Nucleus accumbens (tissue), 56 donors: ENCODE measurements around the gene TNS3.

Experiments
- DNase-seq, 56 donors: peaks; one replicate each; lab custom pipeline; 2025; lab: John Stamatoyannopoulos, UW

The TNS3 gene

DNA sequence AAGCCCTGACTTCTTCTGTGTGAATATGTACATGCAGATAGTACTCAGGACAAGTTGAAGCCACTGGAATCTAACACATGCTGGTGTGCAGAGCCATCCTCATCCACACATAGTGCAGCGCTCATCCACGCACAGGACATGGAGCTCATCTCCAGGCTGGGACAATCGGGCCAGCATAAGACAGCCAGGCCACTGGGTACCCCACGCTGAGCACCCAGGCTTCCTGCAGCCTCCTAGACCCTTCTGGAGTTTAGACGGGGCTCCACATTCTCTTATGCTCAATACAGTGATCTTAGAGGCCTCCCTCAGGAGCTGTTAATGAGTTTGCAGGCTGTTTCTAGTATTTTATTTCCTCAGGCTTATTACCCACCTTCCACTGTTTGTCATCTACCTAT is 238.9 kb downstream of the TNS3 start:
- DNase-seq, result no peak

DNA sequence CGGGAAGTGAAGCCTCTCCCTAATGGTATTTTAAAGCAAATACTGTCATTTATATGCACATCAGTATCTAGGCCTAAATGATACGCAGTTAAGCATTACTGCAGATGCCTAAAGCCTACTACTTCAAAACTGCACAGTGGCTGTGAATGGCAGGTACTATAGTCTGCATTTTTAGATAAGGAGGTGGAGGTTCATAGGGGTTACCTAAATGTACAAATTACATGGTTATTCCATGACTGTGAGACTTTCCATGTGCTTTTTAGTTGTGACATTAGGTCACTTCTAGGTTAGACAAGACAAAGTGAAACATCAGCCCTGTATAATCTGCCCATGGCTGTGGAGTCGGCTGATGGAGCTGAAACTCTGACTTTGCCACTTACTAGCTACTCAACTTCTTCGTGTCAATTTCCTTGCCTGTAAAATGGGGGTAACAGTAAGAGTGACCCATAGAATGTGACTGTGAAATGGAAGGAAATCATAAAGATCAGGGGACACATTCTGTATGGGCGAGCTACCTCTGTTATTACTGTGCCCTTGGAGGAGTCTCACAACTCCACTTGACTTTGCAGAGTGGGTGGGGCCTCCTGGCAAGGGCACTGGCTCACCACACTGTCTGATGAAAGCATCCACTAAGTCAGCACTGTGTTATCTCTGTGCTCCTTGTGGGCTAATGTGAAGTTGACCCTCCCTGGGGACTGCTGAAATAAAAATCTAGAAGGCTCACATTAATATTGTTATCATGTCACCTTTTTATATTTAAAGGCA is 239.4 kb downstream of the TNS3 start:
- no peak for DNase-seq

DNA sequence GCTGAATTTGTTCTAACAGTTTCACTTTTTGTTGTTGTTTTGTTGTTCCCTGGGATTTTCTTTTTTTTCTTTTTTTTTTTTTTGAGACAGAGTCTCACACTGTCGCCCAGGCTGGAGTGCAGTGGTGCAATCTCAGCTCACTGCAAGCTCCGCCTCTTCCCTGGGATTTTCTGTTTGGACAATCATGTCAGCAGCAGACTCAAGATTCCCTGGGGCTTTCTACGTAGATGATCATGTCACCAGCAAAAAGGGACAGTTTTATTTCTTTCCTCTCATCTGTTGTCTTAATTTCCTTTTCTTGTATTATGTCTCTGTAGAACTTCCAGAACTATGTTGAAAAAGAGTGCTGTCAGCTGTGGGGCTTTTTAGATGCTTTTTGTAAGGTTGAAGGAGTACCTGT is 241.4 kb downstream of the TNS3 start:
- DNase-seq, result no peak

DNA sequence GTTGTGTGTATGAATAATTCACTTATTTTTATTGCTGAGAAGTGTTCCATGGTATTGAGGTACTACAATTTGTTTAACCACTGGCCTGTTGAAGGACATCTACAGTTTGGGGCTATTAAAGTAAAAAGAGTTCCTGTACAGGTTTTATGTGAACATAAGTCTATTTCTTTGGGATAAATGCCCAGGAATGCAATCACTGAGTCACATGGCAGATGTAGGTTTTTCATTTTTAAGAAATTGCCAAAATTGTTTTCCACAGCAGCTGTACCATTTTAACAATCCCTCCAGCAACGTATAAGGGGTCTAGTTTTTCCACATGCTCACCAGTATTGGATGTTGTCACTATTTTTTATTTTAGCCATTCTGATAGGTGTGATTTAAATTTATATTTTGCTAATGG is 243.9 kb downstream of the TNS3 start:
- no peak for DNase-seq

DNA sequence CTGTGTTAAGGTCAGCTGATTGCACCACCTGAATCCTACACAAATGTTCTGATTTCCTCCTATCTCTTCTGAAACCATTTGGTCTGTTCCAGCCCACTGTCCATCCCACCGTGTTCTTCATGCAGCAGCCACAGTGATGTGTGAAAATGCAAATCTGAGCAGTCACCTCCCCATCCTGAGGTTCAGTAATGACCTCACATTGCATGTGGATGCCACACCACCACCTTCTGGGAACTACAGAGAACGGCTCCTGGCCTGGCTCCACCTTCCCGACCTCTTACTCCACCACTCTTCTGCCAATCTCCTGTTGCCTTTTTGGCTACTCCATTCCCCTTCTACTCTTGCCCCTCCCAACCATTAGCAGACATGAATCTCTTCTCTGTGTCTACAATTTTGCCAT is 244.4 kb downstream of the TNS3 start:
- DNase-seq, result no peak

DNA sequence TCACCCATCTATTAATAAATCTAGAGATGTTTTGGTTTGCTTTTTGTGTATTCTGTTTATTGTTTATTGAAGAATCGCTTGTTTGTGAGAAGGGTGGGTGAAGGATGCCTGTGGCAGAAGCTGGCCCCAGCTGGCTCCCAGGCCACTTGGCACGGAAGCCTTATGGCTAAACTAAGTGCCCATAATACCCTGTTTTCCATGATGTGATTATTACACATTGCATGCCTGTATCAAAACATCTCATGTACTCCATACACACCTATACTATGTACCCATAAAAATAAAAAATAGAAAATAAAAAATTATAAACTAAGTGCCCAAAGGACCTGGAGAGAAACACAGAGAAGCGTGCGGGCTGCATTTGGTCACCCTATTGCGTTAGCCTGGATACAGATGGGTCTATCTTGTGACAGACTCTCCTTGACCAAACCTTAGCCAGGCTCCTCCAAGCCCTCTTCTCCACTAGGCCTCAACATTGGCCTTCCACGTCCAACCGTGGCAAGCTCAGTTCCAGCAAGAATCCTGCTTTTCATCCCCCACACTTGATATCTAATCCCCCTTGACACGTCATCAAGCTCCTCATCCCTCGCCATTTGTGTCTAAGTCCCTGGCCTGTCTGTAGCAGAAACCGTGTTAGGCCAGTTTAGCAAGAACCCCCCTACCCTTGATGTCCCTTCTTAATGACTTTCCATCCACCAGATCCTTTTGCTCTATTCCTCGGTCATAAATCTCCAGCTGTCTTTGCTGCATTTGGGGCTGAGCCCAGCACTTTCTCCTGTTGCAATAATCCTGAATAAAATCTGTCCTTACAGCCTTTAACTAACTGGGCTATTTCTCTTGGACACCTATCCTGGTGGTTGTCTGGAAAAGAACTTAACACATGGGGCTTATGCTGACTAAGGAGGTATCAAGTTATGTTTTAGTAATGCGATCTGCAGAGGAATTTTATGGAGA is 245.2 kb downstream of the TNS3 start:
- DNase-seq, result peak in 2 of 56 donors; percentile 45 to 53

DNA sequence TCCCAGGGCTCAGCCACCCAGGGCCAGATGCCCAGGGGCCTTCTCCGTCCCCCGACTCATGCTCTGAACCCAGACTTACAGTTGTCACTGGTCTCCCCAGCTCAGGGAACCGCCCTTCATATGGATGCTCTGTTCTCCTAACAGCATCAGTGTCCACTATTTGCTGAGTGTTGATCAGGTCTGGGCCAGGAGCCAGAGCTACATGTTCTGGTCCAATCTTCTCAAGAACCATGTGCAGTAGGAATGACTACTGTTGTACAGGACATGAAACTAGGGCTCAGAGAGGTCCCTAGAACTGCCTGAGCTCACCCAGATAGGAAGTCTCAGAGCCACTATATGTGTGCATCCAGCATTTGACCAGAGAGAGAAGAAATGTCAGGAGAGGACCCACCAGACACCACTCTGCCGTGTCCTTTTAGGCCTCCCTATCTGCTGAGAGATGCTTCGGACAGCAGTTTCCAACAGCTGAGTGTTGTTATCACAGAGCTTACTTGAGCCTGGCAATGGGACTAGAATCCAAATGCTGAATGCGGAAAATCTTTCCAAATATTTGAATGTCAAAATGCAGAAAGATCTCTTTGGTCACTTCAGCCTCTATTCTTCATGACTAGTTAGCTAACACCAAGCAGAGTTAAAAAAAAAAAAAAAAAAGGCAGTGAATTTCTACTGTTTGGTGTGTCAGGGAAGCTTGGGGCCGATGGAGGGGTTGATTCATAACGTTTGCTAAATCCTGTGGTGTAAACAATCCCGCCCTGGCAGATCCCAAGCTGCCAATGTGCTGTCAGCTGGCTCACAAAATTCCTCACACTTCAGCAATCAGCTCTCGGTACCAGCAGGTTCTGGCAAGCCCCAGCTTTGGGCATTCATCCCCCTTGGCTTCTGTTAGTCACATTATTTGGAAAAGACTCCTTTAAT is 246.1 kb downstream of the TNS3 start:
- DNase-seq, result peak in 29 of 56 donors; percentile 6 to 72 (median 30)

DNA sequence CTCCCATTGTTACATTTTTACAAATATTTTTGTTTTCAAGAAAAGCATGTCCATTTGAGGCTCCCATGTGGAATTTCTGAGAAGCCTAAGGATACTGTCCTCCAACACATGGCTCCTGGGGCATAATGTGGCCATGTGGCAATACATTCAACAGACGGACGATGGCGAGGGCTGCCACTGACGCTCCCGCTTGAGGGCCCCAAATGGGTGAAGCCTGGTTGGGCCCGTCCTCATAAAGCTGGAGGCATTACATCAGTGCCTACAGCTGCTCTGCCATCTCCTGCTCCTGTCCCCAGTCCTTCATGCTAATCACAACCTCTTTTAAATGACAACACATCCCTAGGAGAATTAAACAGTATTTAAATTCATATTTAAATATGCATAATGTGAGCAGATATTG is 246.8 kb downstream of the TNS3 start:
- DNase-seq, result no peak

DNA sequence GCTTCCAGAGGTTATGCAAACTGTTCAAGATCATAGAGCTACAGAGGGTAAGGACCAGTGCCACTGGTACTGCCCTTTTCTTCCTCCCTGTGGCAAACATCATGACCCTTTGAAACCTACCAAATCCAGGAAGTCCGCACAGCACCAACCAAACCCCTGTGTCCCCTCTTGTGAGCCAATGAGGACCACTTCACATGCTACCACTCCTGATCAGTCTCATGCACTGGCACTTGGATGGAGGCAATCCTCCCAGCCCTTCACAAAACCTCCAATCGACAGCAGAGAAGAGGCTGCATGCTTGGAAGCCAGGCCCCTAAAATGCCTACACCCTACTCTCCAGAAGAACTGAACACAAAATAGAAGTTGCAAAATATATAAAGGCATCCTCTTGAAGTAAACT is 248.0 kb downstream of the TNS3 start:
- no peak for DNase-seq

DNA sequence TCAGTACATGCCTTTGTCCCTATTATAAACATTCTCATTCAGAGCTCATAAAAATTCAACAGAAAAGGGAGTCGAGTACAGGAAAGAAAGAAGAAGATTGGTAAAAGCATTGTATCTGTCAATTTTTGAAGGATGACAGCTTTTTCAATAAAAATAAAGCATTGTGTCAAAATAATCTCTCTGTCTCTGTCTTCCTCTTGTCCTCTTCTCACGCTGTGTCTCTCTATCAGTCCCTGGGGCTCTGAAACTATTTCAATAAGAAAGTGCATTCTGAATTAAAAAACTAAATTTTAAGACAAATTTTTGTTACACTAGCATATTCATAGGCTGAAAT is 248.4 kb downstream of the TNS3 start:
- no peak for DNase-seq

DNA sequence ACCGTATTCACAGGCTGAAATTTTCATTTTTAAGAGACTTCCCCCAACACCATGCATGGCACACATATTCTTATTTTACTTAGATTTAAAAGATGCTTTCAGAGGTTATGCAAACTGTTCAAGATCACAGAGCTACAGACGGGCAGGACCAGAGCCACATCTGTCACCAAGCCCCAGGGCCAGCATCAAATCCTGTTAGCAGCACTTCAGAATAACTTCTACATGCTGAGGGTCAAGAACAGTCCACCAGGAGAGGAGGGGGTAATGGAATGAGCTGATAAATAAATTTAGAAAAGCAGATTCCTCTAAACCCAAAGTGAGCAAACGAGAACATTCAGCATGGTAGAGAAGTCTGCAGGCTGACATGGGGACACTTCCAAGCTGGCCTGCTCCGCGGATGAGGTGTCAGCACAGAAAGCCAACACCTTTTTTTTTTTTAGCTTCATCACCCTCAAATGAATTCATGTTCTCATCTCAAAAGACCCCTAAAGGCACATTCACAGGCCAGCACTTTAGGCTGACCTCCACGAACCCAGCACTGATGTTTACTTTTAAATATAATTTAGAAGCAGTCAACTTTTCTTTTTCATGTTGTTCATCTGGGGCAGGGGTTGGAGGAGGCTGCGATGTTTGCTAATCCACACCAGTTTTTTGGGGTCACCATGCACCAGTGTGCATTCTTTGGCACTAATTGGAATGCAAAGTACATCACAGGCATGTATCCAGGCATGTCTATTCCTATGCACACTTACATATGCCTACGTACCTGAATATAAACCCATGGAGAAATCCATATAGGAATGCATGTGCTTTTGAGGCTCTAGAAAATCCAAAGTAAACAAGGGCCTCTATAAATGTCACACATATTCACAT is 249.0 kb downstream of the TNS3 start:
- DNase-seq, result no peak

DNA sequence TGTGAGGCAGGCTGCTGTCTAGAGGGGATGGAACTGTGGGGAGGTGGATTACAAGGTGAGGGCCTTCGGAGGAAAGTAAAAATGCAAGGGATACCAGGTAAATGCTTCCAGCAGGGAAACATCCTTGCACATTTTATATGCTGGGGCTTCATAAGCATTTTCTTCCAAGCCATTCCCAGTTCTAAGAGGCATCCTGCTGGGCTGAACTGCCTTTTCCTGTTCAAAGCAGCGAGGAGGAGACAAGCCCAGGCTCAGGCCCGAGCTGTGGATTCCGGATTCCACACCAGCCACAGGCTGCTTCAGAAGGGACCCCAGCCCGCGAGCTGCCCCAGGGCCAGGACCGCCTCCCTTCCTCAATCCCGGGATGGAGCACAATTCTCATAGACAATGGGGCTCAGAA is 249.7 kb downstream of the TNS3 start:
- no peak for DNase-seq

DNA sequence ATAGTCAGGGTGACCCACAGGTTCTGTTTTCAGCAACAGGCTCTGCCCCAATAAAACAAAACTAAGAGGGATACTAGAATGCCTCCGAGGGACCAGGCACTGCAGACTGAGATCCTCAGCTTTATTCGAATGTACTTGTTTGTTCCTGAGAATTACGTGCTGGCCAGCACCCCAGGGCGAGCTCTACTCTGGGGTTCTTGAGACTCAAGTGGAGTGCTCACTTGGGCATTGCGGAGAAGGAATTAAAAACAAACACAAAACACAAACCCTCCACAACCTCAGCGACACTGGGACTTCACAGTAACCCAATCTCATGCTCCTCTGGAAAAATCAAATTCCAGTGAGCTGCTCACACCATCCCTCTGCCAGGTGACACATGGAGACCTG is 250.7 kb downstream of the TNS3 start:
- no peak for DNase-seq

DNA sequence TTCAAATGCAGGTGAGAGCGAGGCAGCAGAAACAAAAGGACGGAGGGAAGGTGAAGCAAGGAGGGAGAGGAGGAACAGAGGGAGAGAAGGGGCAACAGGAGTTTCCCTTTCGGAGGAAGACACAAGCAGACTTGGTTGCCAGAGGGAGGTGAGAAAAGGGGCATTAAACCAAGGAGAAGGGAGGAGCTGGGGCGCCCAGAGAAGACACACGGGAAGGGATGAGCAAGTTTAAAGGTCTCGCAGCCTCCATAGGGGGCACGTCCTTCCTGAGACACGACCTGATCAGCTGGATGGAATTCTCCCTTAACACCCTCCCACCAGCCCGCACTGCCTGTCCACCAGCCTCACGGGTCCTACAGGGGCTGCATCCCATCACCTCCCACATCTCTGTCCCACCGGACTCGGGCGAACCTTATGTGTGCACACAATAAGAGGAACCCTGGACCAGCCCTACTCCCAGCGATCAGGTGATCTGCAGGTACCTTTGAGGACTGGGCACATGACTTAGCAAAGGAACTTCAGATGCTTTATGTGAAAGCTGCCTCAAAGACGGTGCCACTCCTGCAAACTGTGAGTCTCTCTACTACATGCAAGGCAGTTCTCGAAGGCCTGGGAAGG is 251.2 kb downstream of the TNS3 start:
- DNase-seq, result no peak

DNA sequence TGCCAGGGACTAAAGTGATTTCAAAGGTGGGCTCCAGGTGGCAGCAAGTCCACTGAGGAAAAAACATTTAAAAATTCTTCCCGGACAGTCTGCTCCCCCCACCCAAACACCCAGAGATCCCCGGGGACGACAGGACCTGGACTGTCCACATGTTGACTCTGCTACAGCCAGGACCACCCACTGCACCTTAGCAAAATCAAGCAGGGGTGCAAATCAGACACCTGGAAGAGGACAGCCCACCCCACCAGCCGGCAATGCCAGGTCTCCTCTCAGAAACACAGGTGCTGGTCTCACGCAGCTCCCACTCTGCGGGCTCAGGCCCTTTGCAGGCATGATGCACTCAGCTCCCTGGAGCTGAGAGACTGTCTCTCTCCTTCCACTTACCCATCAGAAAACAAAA is 251.9 kb downstream of the TNS3 start:
- no peak for DNase-seq

DNA sequence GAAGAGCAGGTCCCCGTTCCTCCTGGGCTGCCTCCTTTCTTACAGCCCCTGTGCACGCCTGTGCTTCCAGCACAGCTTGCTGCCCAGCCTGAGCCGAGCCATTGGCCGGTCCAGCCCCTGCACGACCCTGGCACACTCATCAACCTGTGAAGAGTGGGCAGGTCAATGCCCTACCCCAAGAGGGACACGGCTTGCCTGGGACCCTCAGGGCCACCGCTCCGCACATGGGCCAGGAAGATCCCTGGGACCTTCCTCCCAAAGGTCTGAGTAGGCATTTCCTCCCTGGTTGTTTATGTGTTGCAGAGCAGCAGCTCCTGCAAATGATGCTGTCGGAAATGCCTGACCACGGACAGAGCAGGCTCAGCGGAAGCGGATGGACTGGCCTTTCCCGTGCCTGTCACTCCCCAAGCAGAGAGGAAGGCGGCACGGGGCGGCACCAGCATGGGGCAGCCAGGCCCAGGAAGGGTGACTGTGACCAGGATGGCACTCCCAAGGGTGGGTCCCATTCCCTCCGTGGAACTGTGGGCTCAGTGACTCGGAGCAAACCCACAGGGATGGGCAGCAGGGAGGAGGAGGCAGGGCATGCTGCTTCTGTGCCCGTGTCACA is 252.5 kb downstream of the TNS3 start:
- no peak for DNase-seq

DNA sequence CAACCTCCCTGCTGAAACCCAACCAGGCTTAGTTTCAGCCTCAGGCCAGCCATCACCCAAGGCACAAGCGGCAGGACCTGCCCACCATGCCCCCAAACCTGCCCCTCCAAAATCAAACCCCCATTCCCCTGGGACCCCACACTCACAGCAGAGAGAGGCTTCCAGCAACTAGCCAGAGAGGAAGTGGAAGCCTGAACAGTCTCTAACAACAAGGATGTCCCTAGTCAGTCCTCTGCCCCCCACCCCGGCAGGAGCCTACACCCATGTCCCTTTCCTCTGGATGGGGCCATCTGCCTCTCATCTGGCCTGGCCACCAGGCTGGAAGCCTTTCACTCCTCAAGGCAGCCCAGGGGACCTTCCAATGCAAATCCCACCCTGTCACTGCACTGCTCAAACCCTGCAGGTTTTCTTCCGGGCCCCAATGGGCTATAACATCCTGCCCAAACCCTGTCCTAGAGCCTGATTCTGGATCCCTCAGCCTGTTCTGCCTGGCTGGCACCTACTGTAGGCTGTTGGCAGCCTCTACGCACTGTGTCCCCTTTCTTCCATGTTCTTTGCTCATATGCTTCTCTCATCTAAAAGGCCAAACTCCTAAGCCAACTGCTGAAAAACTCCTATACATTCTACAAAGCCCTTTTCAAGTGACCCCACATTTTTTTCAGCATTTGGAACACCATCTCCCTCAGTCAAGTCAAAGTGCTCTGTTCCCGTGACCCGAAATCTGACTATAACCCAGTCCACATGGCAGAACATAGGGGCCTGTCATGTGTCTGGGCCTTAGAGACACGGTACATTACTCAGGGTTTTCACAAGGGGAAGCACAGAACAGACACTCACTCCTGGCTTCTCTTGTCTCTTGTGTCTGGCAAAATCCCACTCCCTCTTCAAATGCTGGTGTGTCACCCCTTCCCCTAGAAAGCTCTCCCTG is 253.3 kb downstream of the TNS3 start:
- DNase-seq, result no peak
